HL-60/S4 treated with phorbol 12-myristate 13-acetate at 8.2 ng/mL for 4 days and 3 days (cell line): ENCODE results near the gene UTP20.

Experiments used
- in situ Hi-C: fragments of 300-500 bp; cut with MboI; formaldehyde crosslinking; loops from 2 replicates; pipeline ENCODE4 v1.15.0; 2022; ENCODE audit warnings: low sequenced_read_pairs

Gene UTP20

DNA sequence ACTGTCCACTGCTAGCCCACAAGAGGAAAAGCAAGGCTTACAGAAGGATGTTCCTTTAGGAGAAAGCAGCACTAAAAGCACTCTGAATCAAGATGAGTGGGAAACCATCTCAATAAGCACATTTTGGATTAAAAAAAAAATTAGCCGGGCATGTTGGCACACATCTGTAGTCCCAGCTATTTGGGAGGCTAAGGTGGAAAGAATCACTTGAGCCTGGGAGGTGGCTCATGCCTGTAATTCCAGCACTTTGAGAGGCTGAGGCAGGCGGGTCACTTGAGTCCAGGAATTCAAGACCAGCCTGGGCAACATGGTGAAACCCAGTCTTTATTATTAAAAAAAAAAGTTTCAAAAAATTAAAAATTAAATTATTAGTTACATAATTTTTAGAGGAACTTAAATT is 144.7 kb downstream of the UTP20 start:
- in situ Hi-C loops: no loop called here

DNA sequence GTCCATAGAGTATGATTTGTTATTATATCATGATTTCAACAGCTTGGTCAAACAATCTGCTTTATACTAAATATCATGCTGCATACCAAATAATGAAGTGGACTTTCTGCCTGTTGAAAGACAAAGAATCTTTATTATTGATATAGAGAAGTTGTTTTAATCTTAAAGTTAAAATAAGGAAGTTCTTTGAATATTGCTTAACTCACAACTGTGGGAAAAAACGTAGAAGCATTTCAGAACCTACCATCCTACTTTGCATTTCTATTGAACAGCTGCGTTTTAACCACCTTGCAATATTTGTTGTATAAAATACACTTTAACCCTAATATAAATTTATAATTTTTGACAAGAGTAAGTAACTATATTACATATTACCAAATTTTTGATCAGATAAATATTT is 150.6 kb downstream of the UTP20 start:
- in situ Hi-C loops: no loop called here

DNA sequence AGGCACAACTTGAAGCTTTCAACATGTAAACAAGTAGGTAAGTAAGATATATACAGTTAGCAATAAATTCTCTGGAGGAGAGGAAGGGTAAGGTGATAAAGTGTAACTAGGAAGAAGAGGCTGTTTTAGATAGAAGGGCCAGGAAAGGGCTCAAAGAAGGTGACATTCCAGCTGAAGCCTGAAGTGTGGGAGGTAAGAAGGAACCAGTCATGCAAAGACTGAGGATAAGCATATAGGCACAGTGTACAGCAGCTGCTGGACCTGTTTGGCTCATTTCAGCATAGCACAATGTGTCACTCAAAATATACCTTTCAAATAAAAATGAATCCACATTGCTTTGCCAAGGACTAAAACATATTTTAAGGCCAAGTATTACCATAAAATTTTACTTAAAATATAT is 156.2 kb downstream of the UTP20 start:
- in situ Hi-C loops: no loop called here
